ENCODE results near the gene MBNL2. TPM values are rescaled to one million over a fixed set of nuclear protein-coding genes. Genes with fewer than 3 reads are reported as not detected.
A peak's percentile ranks its signal among the peaks of the same experiment; 100 is the strongest.

The MBNL2 gene
- total RNA-seq, 1 experiment from 2014 or later: 62.8 TPM

GRCh38 chr13:97302611-97303010 is 80.5 kb downstream of the MBNL2 start:
- peaks cover 28% of the 10 kb centered on the region for H3K4me1 ChIP-seq (replicated peaks)
- no peak overlapping the region for H3K27ac ChIP-seq
- no peaks in the 10 kb centered on the region for H3K9me3 ChIP-seq (replicated peaks)
- peaks cover 2% of the 10 kb centered on the region; the same call in 1 of the 2 replicates for H3K36me3 ChIP-seq
- DNase-seq (ENCODE audit: low read depth in 1 of 2, low spot score in 2 of 2): no peak
- H3K27me3 ChIP-seq (replicated peaks): no peaks in the 10 kb centered on the region
- no peak overlapping the region for H3K4me3 ChIP-seq

GRCh38 chr13:97306106-97306505 is 84.0 kb downstream of the MBNL2 start:
- no peaks in the 10 kb centered on the region for H3K9me3 ChIP-seq (replicated peaks)
- peaks cover 40% of the 10 kb centered on the region for H3K4me1 ChIP-seq (replicated peaks)
- DNase-seq (ENCODE audit: low read depth in 1 of 2, low spot score in 2 of 2): no peak
- H3K27ac ChIP-seq: no peak overlapping the region
- no peak overlapping the region for H3K4me3 ChIP-seq
- 0 out of 2 replicates have a peak, but pooled peaks cover 2% of the 10 kb centered on the region for H3K36me3 ChIP-seq
- no peaks in the 10 kb centered on the region for H3K27me3 ChIP-seq (replicated peaks)

DNA sequence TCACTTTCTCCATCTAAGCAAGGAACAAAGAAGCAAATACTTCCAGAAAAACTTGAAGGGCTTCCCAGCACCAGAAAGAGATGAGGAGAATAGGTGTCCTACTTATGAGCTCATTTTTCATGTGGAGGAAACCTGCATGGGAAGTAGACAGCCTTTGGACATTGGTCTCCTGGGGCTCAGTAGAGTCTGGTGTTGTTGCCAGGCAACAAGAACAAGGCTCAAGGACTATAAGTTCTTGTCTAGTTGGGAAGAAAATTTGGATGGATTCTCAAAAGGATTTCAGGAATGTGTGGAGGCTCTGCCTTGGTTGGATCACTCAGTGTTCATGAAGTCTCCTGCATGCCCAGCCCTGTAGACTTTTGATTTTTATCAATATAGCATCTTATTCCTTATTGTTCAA is 84.5 kb downstream of the MBNL2 start:
- no peak for DNase-seq (ENCODE audit: low read depth in 1 of 2, low spot score in 2 of 2)

GRCh38 chr13:97307118-97307881 is 85.2 kb downstream of the MBNL2 start:
- no peak for DNase-seq (ENCODE audit: low read depth in 1 of 2, low spot score in 2 of 2)
- 0 out of 2 replicates have a peak, but pooled peaks cover 2% of the 10 kb centered on the region for H3K36me3 ChIP-seq
- peak overlapping the region; percentile 85 for H3K27ac ChIP-seq
- no peaks in the 10 kb centered on the region for H3K27me3 ChIP-seq (replicated peaks)
- H3K4me1 ChIP-seq (replicated peaks): peaks cover 40% of the 10 kb centered on the region
- no peaks in the 10 kb centered on the region for H3K9me3 ChIP-seq (replicated peaks)
- no peak overlapping the region for H3K4me3 ChIP-seq

More for the DNA sequence above, 84.5 kb downstream of the MBNL2 start:
- Histone ChIP-seq H3K9me3 (replicated peaks) (no peaks in the 10 kb centered on the region), H3K27ac (peak overlapping the region; percentile 85; the same call in 1 of the 2 replicates), H3K4me3 (no peak overlapping the region), H3K4me1 (replicated peaks) (peaks cover 40% of the 10 kb centered on the region), H3K36me3 (0 out of 2 replicates have a peak, but pooled peaks cover 2% of the 10 kb centered on the region), H3K27me3 (replicated peaks) (no peaks in the 10 kb centered on the region)

- no peaks in the 10 kb centered on the region for H3K27me3 ChIP-seq (replicated peaks)
- H3K36me3 ChIP-seq: 0 out of 2 replicates have a peak, but pooled peaks cover 2% of the 10 kb centered on the region
- H3K4me1 ChIP-seq (replicated peaks): peaks cover 40% of the 10 kb centered on the region
- H3K27ac ChIP-seq: peak overlapping the region; percentile 85
- H3K9me3 ChIP-seq (replicated peaks): no peaks in the 10 kb centered on the region
- no peak overlapping the region for H3K4me3 ChIP-seq
- DNase-seq (ENCODE audit: low read depth in 1 of 2, low spot score in 2 of 2): peak; percentile 87 to 94
Measured at GRCh38 chr13:97307882-97308624, 85.9 kb downstream of the MBNL2 start.

DNA sequence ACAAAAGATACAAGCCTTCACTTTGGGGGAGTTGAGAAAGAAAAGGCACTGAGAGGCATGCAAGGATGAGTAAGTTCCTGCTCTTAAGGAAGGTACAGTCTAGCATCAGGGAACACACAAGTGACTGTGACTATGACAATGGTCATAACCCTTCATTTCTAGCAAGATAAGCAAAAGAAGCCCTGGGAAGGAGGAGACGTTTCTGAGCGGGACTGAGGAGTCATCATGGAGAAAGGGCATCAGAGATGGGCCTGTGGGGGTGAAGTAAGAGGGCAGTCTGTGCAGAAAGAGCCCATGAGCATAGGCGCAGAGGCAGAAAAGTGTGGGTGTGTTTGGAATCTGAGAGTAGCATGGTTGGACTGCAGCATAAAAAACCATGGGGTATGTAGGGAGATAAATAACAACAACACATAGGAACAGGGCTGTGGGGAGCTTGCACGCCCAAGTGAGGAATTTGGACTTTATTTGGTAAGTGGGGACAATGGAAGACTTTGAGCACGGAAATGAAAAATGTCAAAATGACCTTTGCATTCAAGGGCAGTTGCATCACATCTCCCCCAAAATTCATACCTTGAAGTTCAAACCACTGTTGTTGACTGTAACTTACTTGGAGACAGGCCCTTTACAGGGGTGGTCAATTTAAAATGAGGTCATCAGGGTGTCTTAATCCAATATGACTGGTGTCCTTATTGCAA is 86.7 kb downstream of the MBNL2 start:
- H3K27ac ChIP-seq: peak overlapping the region; percentile 85
- H3K27me3 ChIP-seq (replicated peaks): no peaks in the 10 kb centered on the region
- DNase-seq (ENCODE audit: low read depth in 1 of 2, low spot score in 2 of 2): peak; percentile 69 to 88
- no peak overlapping the region for H3K4me3 ChIP-seq
- H3K9me3 ChIP-seq (replicated peaks): no peaks in the 10 kb centered on the region
- H3K4me1 ChIP-seq (replicated peaks): peaks cover 40% of the 10 kb centered on the region
- H3K36me3 ChIP-seq: 0 out of 2 replicates have a peak, but pooled peaks cover 2% of the 10 kb centered on the region

DNA sequence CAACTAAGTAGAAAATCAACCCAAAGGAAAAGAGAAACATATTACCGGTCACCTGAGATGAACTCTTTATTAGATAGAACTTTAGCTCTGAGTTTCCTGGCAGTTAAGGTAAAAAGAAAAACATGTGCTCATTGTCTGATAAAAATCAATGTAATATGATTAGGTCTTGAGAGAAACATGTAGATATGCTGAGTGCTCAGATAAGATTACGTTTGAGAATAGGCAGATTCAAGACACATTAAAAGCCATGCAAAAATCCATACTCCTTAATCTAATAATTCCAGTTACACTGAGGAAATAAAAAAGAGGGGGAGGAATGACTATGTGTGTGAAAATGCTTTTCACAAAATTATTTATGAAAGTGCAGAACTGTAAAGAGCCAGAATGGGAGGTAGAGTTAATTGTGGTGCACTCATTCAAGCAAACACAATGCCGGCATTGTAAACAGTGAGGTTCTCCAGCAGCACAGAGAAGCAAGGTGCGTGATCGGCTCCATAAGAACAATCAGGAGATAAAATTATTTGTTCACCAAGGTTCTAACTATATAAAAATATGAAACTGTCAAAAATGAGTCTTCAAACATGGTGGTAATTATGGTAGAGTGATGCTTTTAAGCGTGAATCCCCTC is 88.8 kb downstream of the MBNL2 start:
- H3K27ac ChIP-seq: no peak overlapping the region
- peaks cover 40% of the 10 kb centered on the region for H3K4me1 ChIP-seq (replicated peaks)
- DNase-seq (ENCODE audit: low read depth in 1 of 2, low spot score in 2 of 2): no peak
- H3K27me3 ChIP-seq (replicated peaks): no peaks in the 10 kb centered on the region
- H3K9me3 ChIP-seq (replicated peaks): no peaks in the 10 kb centered on the region
- H3K4me3 ChIP-seq: no peak overlapping the region
- H3K36me3 ChIP-seq: 0 out of 2 replicates have a peak, but pooled peaks cover 5% of the 10 kb centered on the region

- H3K27me3 ChIP-seq (replicated peaks): no peaks in the 10 kb centered on the region
- no peak for DNase-seq (ENCODE audit: low read depth in 1 of 2, low spot score in 2 of 2)
- H3K9me3 ChIP-seq (replicated peaks): no peaks in the 10 kb centered on the region
- H3K27ac ChIP-seq: no peak overlapping the region
- 0 out of 2 replicates have a peak, but pooled peaks cover 3% of the 10 kb centered on the region for H3K36me3 ChIP-seq
- H3K4me3 ChIP-seq: no peak overlapping the region
- H3K4me1 ChIP-seq (replicated peaks): peaks cover 31% of the 10 kb centered on the region
Measured at GRCh38 chr13:97311956-97312355, 89.8 kb downstream of the MBNL2 start.

- H3K4me1 ChIP-seq (replicated peaks): peaks cover 13% of the 10 kb centered on the region
- no peaks in the 10 kb centered on the region for H3K9me3 ChIP-seq (replicated peaks)
- H3K27me3 ChIP-seq (replicated peaks): no peaks in the 10 kb centered on the region
- H3K27ac ChIP-seq: no peak overlapping the region
- H3K4me3 ChIP-seq: no peak overlapping the region
- no peak for DNase-seq (ENCODE audit: low read depth in 1 of 2, low spot score in 2 of 2)
- H3K36me3 ChIP-seq: 0 out of 2 replicates have a peak, but pooled peaks cover 3% of the 10 kb centered on the region
Measured at GRCh38 chr13:97313551-97314260, 91.6 kb downstream of the MBNL2 start.

- 0 out of 2 replicates have a peak, but pooled peaks cover 3% of the 10 kb centered on the region for H3K36me3 ChIP-seq
Measured at GRCh38 chr13:97316390-97316789, 94.3 kb downstream of the MBNL2 start.

DNA sequence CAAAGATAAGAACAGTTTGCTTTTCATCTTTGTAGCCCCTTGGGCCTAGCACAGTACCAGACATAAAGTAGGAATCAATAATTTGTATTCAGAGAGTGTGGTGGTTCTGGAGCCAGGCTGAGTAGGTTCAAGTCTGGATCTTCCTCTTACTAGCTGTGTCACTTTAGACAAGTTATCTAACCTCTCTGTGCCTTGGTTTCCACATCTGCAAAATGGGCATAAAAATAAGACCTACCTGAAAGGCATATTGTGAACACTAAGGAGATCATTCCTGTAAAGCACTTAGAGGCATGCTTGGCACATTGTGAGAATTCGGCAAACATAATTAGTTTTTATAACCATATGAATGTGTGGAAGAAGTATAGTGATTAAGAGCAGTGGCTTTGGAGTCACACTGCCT is 95.8 kb downstream of the MBNL2 start:
- Histone ChIP-seq H3K27me3 (replicated peaks) (no peaks in the 10 kb centered on the region), H3K36me3 (0 out of 2 replicates have a peak, but pooled peaks cover 3% of the 10 kb centered on the region), H3K27ac (no peak overlapping the region), H3K4me3 (no peak overlapping the region), H3K9me3 (replicated peaks) (no peaks in the 10 kb centered on the region), H3K4me1 (replicated peaks) (no peaks in the 10 kb centered on the region)
- no peak for DNase-seq (ENCODE audit: low read depth in 1 of 2, low spot score in 2 of 2)

More at GRCh38 chr13:97316390-97316789, 94.3 kb downstream of the MBNL2 start:
- DNase-seq (ENCODE audit: low read depth in 1 of 2, low spot score in 2 of 2): no peak
- H3K4me3 ChIP-seq: no peak overlapping the region
- no peaks in the 10 kb centered on the region for H3K4me1 ChIP-seq (replicated peaks)
- H3K27ac ChIP-seq: no peak overlapping the region
- no peaks in the 10 kb centered on the region for H3K9me3 ChIP-seq (replicated peaks)
- no peaks in the 10 kb centered on the region for H3K27me3 ChIP-seq (replicated peaks)

DNA sequence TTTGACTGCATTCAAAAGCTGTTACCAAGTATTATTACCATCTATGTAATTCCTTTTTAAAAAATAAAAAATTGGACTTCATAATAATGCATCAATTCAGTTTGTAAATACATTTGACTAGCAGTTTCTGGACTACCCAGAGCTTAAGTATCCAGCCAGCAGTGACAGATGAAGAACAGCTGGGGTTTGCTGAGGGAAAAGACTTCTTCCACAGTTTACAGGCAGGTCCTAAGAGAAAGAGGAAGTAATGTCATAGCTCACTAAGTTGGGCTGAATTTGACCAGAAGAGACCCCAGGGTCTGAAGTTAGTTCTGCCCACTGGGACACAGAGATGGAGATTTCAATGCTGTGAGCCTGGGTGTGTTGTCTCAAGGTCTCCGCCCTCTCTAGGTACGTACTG is 96.4 kb downstream of the MBNL2 start:
- Histone ChIP-seq H3K4me1 (replicated peaks) (no peaks in the 10 kb centered on the region), H3K4me3 (no peak overlapping the region), H3K36me3 (0 out of 2 replicates have a peak, but pooled peaks cover 3% of the 10 kb centered on the region), H3K27ac (no peak overlapping the region), H3K9me3 (replicated peaks) (no peaks in the 10 kb centered on the region), H3K27me3 (replicated peaks) (no peaks in the 10 kb centered on the region)
- DNase-seq (ENCODE audit: low read depth in 1 of 2, low spot score in 2 of 2): no peak
